HG03097 (cell line): ENCODE data around the gene TRIO.

Experiments
- ATAC-seq: cut with Tn5 transposase; IDR thresholded peaks from one replicate; pipeline ENCODE4 v1.9.1; 2021; ENCODE audit not compliant: unreplicated experiment, low FRiP score

Gene TRIO

GRCh38 chr5:14508046-14508445 is 364.9 kb downstream of the TRIO start:
- no peak for ATAC-seq

GRCh38 chr5:14509556-14509955 is 366.4 kb downstream of the TRIO start:
- no peak for ATAC-seq

GRCh38 chr5:14510156-14510734 is 367.1 kb downstream of the TRIO start:
- no peak for ATAC-seq

GRCh38 chr5:14510880-14511279 is 367.7 kb downstream of the TRIO start:
- no peak for ATAC-seq

GRCh38 chr5:14512574-14512973 is 369.4 kb downstream of the TRIO start:
- no peak for ATAC-seq

GRCh38 chr5:14513266-14513665 is 370.1 kb downstream of the TRIO start:
- no peak for ATAC-seq

GRCh38 chr5:14516901-14517300 is 373.8 kb downstream of the TRIO start:
- ATAC-seq: no peak

GRCh38 chr5:14518638-14519037 is 375.5 kb downstream of the TRIO start:
- ATAC-seq: no peak

GRCh38 chr5:14521748-14522147 is 378.6 kb downstream of the TRIO start:
- no peak for ATAC-seq

- ATAC-seq: no peak
Measured at GRCh38 chr5:14522721-14523120, 379.6 kb downstream of the TRIO start.

- no peak for ATAC-seq
Measured at GRCh38 chr5:14523243-14524034, 380.3 kb downstream of the TRIO start.

- ATAC-seq: no peak
Measured at GRCh38 chr5:14525397-14525796, 382.3 kb downstream of the TRIO start.

GRCh38 chr5:14526493-14526892 is 383.4 kb downstream of the TRIO start:
- no peak for ATAC-seq

GRCh38 chr5:14528115-14528514 is 385.0 kb downstream of the TRIO start:
- ATAC-seq: no peak

GRCh38 chr5:14528926-14529325 is 385.8 kb downstream of the TRIO start:
- ATAC-seq: no peak

GRCh38 chr5:14531668-14532067 is 388.5 kb downstream of the TRIO start:
- no peak for ATAC-seq

- no peak for ATAC-seq
Measured at GRCh38 chr5:14532180-14532579, 389.0 kb downstream of the TRIO start.

GRCh38 chr5:14534773-14535172 is 391.6 kb downstream of the TRIO start:
- ATAC-seq: no peak

- no peak for ATAC-seq
Measured at GRCh38 chr5:14545308-14545707, 402.2 kb downstream of the TRIO start.

- ATAC-seq: no peak
Measured at GRCh38 chr5:14545862-14546261, 402.7 kb downstream of the TRIO start.

- ATAC-seq: no peak
Measured at GRCh38 chr5:14547666-14548065, 404.5 kb downstream of the TRIO start.

- ATAC-seq: no peak
Measured at GRCh38 chr5:14551211-14551610, 408.1 kb downstream of the TRIO start.
